ENCODE results near the gene POLE. TPM values are rescaled to one million over a fixed set of nuclear protein-coding genes. Genes with fewer than 3 reads are reported as not detected.

Gene POLE
- total RNA-seq, 2 donors from 2014 or later = 41.3 to 45.7 TPM

DNA sequence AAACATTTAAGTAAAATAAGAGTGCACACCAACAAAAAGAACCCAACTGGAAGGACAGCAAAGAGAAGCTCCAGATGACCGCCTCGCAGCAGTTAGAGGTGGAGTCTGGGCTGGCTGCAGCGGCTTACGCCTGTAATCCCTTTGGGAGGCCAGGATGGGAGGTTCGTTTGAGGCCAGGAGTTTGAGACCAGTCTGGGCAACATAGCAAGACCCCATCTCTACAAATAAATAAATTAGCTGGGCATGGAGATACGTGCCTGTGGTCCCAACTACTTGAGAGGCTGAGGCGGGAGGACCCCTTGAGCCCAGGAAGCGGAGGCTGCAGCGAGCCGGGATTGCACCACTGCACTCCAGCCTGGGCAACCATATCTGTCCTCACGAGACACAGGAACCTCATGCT is 92.0 kb downstream of the POLE start:
- no peaks in the 10 kb centered on the region for H3K27me3 ChIP-seq (replicated peaks; ENCODE audit: insufficient read depth)
- H3K4me3 ChIP-seq = no peak overlapping the region
- no peaks in the 10 kb centered on the region for H3K36me3 ChIP-seq
- H3K27ac ChIP-seq = no peak overlapping the region
- no peak for ATAC-seq (ENCODE audit: insufficient number of reproducible peaks, low FRiP score, low read depth)
- H3K4me1 ChIP-seq (ENCODE audit: control insufficient read depth in 1 of 2, low read depth in 2 of 2) = peaks cover 0 to 8% of the 10 kb centered on the region in 2 donors
- no peak for DNase-seq (ENCODE audit: low spot score)
- TF ChIP-seq, protein P1, sequence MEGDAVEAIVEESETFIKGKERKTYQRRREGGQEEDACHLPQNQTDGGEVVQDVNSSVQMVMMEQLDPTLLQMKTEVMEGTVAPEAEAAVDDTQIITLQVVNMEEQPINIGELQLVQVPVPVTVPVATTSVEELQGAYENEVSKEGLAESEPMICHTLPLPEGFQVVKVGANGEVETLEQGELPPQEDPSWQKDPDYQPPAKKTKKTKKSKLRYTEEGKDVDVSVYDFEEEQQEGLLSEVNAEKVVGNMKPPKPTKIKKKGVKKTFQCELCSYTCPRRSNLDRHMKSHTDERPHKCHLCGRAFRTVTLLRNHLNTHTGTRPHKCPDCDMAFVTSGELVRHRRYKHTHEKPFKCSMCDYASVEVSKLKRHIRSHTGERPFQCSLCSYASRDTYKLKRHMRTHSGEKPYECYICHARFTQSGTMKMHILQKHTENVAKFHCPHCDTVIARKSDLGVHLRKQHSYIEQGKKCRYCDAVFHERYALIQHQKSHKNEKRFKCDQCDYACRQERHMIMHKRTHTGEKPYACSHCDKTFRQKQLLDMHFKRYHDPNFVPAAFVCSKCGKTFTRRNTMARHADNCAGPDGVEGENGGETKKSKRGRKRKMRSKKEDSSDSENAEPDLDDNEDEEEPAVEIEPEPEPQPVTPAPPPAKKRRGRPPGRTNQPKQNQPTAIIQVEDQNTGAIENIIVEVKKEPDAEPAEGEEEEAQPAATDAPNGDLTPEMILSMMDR (IDR thresholded peaks at IDR 0.05) = no peak
- H3K9me3 ChIP-seq = no peaks in the 10 kb centered on the region

GRCh38 chr12:132593938-132594358 is 93.2 kb downstream of the POLE start:
- Histone ChIP-seq H3K36me3 (no peaks in the 10 kb centered on the region), H3K27me3 (replicated peaks; ENCODE audit: insufficient read depth) (no peaks in the 10 kb centered on the region), H3K27ac (no peak overlapping the region), H3K9me3 (no peaks in the 10 kb centered on the region), H3K4me1 (ENCODE audit: control insufficient read depth in 1 of 2, low read depth in 2 of 2) (peaks cover 0 to 5% of the 10 kb centered on the region in 2 donors), H3K4me3 (no peak overlapping the region)
- no peak for ATAC-seq (ENCODE audit: insufficient number of reproducible peaks, low FRiP score, low read depth)
- peak; percentile 34 for DNase-seq (ENCODE audit: low spot score)
- TF ChIP-seq, protein P1 (IDR thresholded peaks at IDR 0.05) = no peak

DNA sequence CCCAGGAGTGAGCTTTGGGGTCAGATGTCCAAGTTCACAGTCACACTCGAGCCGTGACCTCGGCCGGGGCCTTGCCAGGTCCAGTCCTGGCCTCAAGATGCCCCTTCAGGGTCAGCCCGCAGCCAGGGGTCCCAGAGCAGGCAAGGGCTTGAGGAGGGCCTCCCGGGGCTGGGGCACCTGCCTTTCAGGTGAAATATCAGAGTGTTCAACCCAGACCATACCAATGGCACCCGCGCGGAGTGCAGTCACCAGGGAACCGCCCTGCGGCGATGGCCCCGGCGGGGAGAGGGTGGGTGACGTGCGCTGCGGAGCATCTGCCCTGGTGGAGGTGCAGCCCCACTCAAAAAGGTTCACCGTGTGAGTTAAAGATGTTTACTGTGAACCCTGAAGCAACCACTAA is 93.6 kb downstream of the POLE start:
- Histone ChIP-seq H3K9me3 (no peaks in the 10 kb centered on the region), H3K27ac (no peak overlapping the region), H3K4me1 (ENCODE audit: control insufficient read depth in 1 of 2, low read depth in 2 of 2) (peaks cover 0 to 5% of the 10 kb centered on the region in 2 donors), H3K4me3 (no peak overlapping the region), H3K27me3 (replicated peaks; ENCODE audit: insufficient read depth) (no peaks in the 10 kb centered on the region), H3K36me3 (no peaks in the 10 kb centered on the region)
- TF ChIP-seq, protein P1 (IDR thresholded peaks at IDR 0.05) = no peak
- ATAC-seq (ENCODE audit: insufficient number of reproducible peaks, low FRiP score, low read depth) (no peak), DNase-seq (ENCODE audit: low spot score) (no peak)

GRCh38 chr12:132593071-132593470 is 94.1 kb downstream of the POLE start:
- Histone ChIP-seq H3K4me1 (ENCODE audit: control insufficient read depth in 1 of 2, low read depth in 2 of 2) (peaks cover 0 to 5% of the 10 kb centered on the region in 2 donors), H3K27ac (no peak overlapping the region), H3K36me3 (no peaks in the 10 kb centered on the region), H3K4me3 (no peak overlapping the region), H3K27me3 (replicated peaks; ENCODE audit: insufficient read depth) (no peaks in the 10 kb centered on the region), H3K9me3 (no peaks in the 10 kb centered on the region)
- ATAC-seq (ENCODE audit: insufficient number of reproducible peaks, low FRiP score, low read depth) (no peak), DNase-seq (ENCODE audit: low spot score) (no peak)
- TF ChIP-seq, protein P1 (IDR thresholded peaks at IDR 0.05) = no peak

- TF ChIP-seq, protein P1 (IDR thresholded peaks at IDR 0.05) = no peak
- Histone ChIP-seq H3K4me1 (ENCODE audit: control insufficient read depth in 1 of 2, low read depth in 2 of 2) (peaks cover 0 to 2% of the 10 kb centered on the region in 2 donors), H3K4me3 (no peak overlapping the region), H3K9me3 (no peaks in the 10 kb centered on the region), H3K27me3 (replicated peaks; ENCODE audit: insufficient read depth) (no peaks in the 10 kb centered on the region), H3K36me3 (no peaks in the 10 kb centered on the region), H3K27ac (no peak overlapping the region)
- ATAC-seq (ENCODE audit: insufficient number of reproducible peaks, low FRiP score, low read depth) (no peak), DNase-seq (ENCODE audit: low spot score) (no peak)
Observed at GRCh38 chr12:132592282-132592970, 94.7 kb downstream of the POLE start.

Measured in thoracic aorta (tissue), 2 donors.